K562 (cell line): ENCODE measurements around the gene EXT2. TPM values are rescaled to one million over a fixed set of nuclear protein-coding genes. Genes with fewer than 3 reads are reported as not detected.

Source experiments
- ATAC-seq: fragments of 200-7000 bp; cut with Tn5 transposase; 3 replicates; pipeline ENCODE4 v1.9.1; 2020; ENCODE audit warnings: moderate library complexity
- BruUV-seq: library from RNA; stranded (reverse); fragments of 400-500 nt; replicated peaks from 2 replicates; lab custom pipeline; 2021; lab: Mats Ljungman, UMichigan
- CTCF ChIA-PET: fragments of 300-600 bp; formaldehyde crosslinking; extraction: SDS; loops from one replicate; lab custom pipeline; 2021; ENCODE audit warnings: low intra/inter-chr PET ratio; lab: Yijun Ruan, JAX
- POLR2A ChIA-PET: fragments of 300-600, 350-650 bp; sonication (Branson Sonifier 250); formaldehyde crosslinking; extraction: SDS; loops from one replicate; lab custom pipeline; 2021; ENCODE audit warnings: antibody characterized with exemption, inconsistent platforms; lab: Yijun Ruan, JAX
- DNase-seq, 4 experiments: peaks; one replicate each; pipeline versions ENCODE4 v3.0.0 to v3.0.0-alpha.2; 2011 to 2018; ENCODE audit warnings: low spot score in 3 of 4, mixed read lengths in 3 of 4; ENCODE audit errors: extremely low read depth in 1 of 4
- FAIRE-seq: peaks from 2 replicates; lab custom pipeline; 2011; peaks lifted over from hg19 to GRCh38; lab: Jason Lieb, UNC
- H2AFZ ChIP-seq: 2 replicates; pipeline ENCODE4 v1.6.0; 2011; ENCODE audit warnings: low read depth, low read length, control low read depth, inconsistent platforms
- H3K27ac ChIP-seq: fragments of 200-600 bp; 3 replicates; pipeline ENCODE4 v1.8.0; 2011; ENCODE audit warnings: low read depth, mild to moderate bottlenecking, control low read depth, inconsistent platforms, low read length, moderate library complexity, mixed read lengths; ENCODE audit errors: extremely low read depth
- H3K27me3 ChIP-seq, 2 experiments: fragments of 300-600 bp in 1 of 2; 2 replicates in 1 of 2; 3 replicates in 1 of 2; pipeline versions ENCODE4 v1.6.0 to v1.8.0; 2011; ENCODE audit warnings: inconsistent platforms in 2 of 2, low read length in 2 of 2, mild to moderate bottlenecking in 1 of 2, mixed read lengths in 1 of 2, moderate library complexity in 1 of 2; ENCODE audit not compliant: control insufficient read depth in 2 of 2, insufficient read depth in 2 of 2
- H3K36me3 ChIP-seq: fragments of 300-600 bp; 3 replicates; pipeline ENCODE4 v1.8.0; 2011; ENCODE audit warnings: mild to moderate bottlenecking, low read length, inconsistent platforms; ENCODE audit not compliant: control insufficient read depth, insufficient read depth
- H3K4me1 ChIP-seq, 2 experiments: fragments of 200-600 bp in 1 of 2; replicated peaks in 1 of 2; 2 replicates in 1 of 2; 3 replicates in 1 of 2; pipeline versions ENCODE4 v1.5.1 to v1.8.0; 2011; ENCODE audit warnings: inconsistent platforms in 2 of 2, low read length in 2 of 2, mild to moderate bottlenecking in 1 of 2, mixed read lengths in 1 of 2, moderate library complexity in 1 of 2; ENCODE audit not compliant: control insufficient read depth in 2 of 2, insufficient read depth in 2 of 2
- H3K4me2 ChIP-seq: 2 replicates; pipeline ENCODE4 v1.6.1; 2011; ENCODE audit warnings: low read length, control low read depth, inconsistent platforms, mixed read lengths; ENCODE audit not compliant: insufficient read depth
- H3K4me3 ChIP-seq: fragments of 200-600 bp; sonication (generic), shearing (Covaris generic); 2 replicates; pipeline ENCODE4 v1.5.1; 2016; ENCODE audit warnings: control low read depth, inconsistent platforms
- H3K79me2 ChIP-seq: fragments of 200-600 bp; 3 replicates; pipeline ENCODE4 v1.8.0; 2011; ENCODE audit warnings: low read length, inconsistent platforms; ENCODE audit not compliant: control insufficient read depth, insufficient read depth
- H3K9ac ChIP-seq, 2 experiments: 2 replicates each; pipeline versions ENCODE4 v1.6.0 to v1.6.1; 2011; ENCODE audit warnings: low read depth in 2 of 2, low read length in 2 of 2, control low read depth in 1 of 2, inconsistent platforms in 1 of 2, mild to moderate bottlenecking in 1 of 2, mixed read lengths in 1 of 2; ENCODE audit not compliant: insufficient read depth in 1 of 2
- H3K9me1 ChIP-seq: one replicate; pipeline ENCODE4 v1.6.0; 2011; ENCODE audit warnings: inconsistent platforms, mild to moderate bottlenecking, low read length, moderate library complexity; ENCODE audit not compliant: control insufficient read depth, insufficient read depth
- H3K9me3 ChIP-seq: replicated peaks from 2 replicates; pipeline ENCODE4 v1.5.1; 2011; ENCODE audit warnings: low read depth, low read length, inconsistent platforms; ENCODE audit not compliant: control insufficient read depth, insufficient read depth
- H4K20me1 ChIP-seq: replicated peaks from 2 replicates; pipeline ENCODE4 v1.6.1; 2011; ENCODE audit warnings: low read length, inconsistent platforms, mixed read lengths; ENCODE audit not compliant: control insufficient read depth, insufficient read depth
- COPS2 ChIP-seq: fragments of 450-650 bp; conservative IDR thresholded peaks from 2 replicates; pipeline ENCODE4 v1.6.1; 2016; ENCODE audit warnings: mild to moderate bottlenecking, moderate library complexity
- GMEB1 ChIP-seq: fragments of 250-450 bp; sonication (Bioruptor Pico); IDR thresholded peaks from 2 replicates; pipeline ENCODE4 v1.4.0; 2020; ENCODE audit warnings: mild to moderate bottlenecking
- SMAD2 ChIP-seq: fragments of 150-350 bp; IDR thresholded peaks from 2 replicates; pipeline ENCODE4 v1.6.1; 2014; ENCODE audit warnings: low read depth, mild to moderate bottlenecking, low read length
- SRSF3 ChIP-seq: fragments of 200-400 bp; formaldehyde crosslinking; IDR thresholded peaks from 2 replicates; pipeline ENCODE4 v1.6.1; 2016; ENCODE audit warnings: mild to moderate bottlenecking, low read length, moderate library complexity; ENCODE audit not compliant: insufficient read depth
- TRIM28 ChIP-seq: fragments of 450-650 bp; IDR thresholded peaks from 2 replicates; pipeline ENCODE4 v1.6.1; 2017
- ZNF639 ChIP-seq, 2 experiments: fragments of 200-800 bp in 1 of 2; sonication (Bioruptor generic) in 1 of 2; sonication (generic) in 1 of 2; formaldehyde crosslinking in 1 of 2; IDR thresholded peaks in 1 of 2; conservative IDR thresholded peaks in 1 of 2; 2 replicates each; pipeline versions ENCODE4 v1.5.0 to v1.6.1; 2016 to 2020; ENCODE audit warnings: missing compliant biosample characterization in 1 of 2, missing genetic modification characterization in 1 of 2, missing genetic modification reagents in 1 of 2
- WGBS: fragments of 100-300 bp; shearing (Covaris generic); methylation state at CpG from one replicate; pipeline ENCODE4 v1.1.6; 2016; ENCODE audit warnings: low coverage, mixed read lengths; ENCODE audit not compliant: insufficient coverage; ENCODE audit errors: missing lambda C conversion rate; 5-methylcytosine and 5-hydroxymethylcytosine counted together
- in situ Hi-C: fragments of 300-500 bp; cut with MboI; formaldehyde crosslinking; loops from 4 replicates; pipeline ENCODE4 v1.15.0; 2018; ENCODE audit warnings: inconsistent platforms, mixed read lengths
- intact Hi-C: fragments of 100-400 bp; cut with micrococcal nuclease; formaldehyde crosslinking; loops from 2 replicates; pipeline ENCODE4 v1.14.2; 2022
- polyA plus RNA-seq, 8 experiments: library from polyadenylated mRNA; depleted of rRNA in 4 of 8; stranded (reverse) in 5 of 8; unstranded in 3 of 8; fragments of >200 nt; fragmentation: Nextera tagmentation in 2 of 8; fragmentation: Illumina TruSeq in 1 of 8; extraction: Ambion mirVana in 2 of 8; extraction: Trizol in 1 of 8; gene quantifications; 2 replicates each; pipeline versions ENCODE4 v1.2.1 to v1.2.3, GENCODE V29; 2011 to 2014; ENCODE audit warnings: inconsistent platforms in 1 of 8, missing spikeins in 1 of 8
- total RNA-seq, 7 experiments: library from RNA; depleted of rRNA in 6 of 7; stranded (reverse); fragments of >200 nt in 6 of 7; fragmentation: Illumina TruSeq in 2 of 7; extraction: Trizol in 2 of 7; gene quantifications; 2 replicates each; pipeline versions ENCODE4 v1.2.1 to v1.2.3, GENCODE V29; 2011 to 2021; ENCODE audit warnings: low replicate concordance in 1 of 7
- TF ChIP-seq, protein P1 (sequence below): IDR thresholded peaks from 3 replicates; pipeline ENCODE4 v1.6.1; 2011; ENCODE audit warnings: borderline replicate concordance, mild to moderate bottlenecking, moderate library complexity; ENCODE audit not compliant: insufficient read length; ENCODE audit errors: extremely low read depth

Gene EXT2
- total and polyA plus RNA-seq, 9 of the 15 experiments (the other 6 are each of a cell fraction or from before 2014, with no cell fraction given), result 7.5 to 52.1 (median 38.1) TPM

DNA sequence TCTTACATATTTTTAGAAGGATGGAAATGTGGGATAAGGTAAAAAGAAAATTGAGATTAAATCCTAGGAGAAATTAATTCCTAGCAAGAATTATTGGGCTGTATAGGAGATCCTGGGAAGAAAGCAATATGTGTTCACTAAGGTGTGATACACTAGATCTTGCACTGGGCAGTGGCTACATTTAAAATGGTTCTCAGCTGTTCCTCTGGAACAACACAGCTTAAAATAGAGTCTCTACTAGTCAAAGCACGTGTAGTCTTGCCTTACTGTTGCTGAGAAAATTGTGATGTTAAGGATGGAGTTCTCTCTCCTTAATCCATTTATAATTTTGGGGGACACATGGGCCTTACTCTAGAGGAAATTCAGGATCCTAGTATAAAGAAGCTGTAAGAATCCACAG is 54.9 kb downstream of the EXT2 start:
- DNase-seq (no peak), FAIRE-seq (no peak), ATAC-seq (no peak)
- H3K36me3 ChIP-seq, result peaks cover 16% of the 10 kb centered on the region; the same call in 1 of the 3 replicates
- 67% methylated on average over 1 of the region's 1 CpG for WGBS
- intact Hi-C loops, result no loop called here
- H3K9me3 ChIP-seq, result no peaks in the 10 kb centered on the region
- no peak overlapping the region for H3K4me2 ChIP-seq
- no peak for TF ChIP-seq GMEB1 (CRISPR knock-in tag)
- no peak for TF ChIP-seq SMAD2
- TF ChIP-seq COPS2, result no peak
- TF ChIP-seq SRSF3, result no peak
- no peak for TF ChIP-seq ZNF639 (CRISPR knock-in tag; conservative IDR thresholded peaks at IDR 0.05 in 1 of 2, IDR thresholded peaks at IDR 0.05 in 1 of 2)
- no peak for TF ChIP-seq TRIM28
- TF ChIP-seq, protein P1, sequence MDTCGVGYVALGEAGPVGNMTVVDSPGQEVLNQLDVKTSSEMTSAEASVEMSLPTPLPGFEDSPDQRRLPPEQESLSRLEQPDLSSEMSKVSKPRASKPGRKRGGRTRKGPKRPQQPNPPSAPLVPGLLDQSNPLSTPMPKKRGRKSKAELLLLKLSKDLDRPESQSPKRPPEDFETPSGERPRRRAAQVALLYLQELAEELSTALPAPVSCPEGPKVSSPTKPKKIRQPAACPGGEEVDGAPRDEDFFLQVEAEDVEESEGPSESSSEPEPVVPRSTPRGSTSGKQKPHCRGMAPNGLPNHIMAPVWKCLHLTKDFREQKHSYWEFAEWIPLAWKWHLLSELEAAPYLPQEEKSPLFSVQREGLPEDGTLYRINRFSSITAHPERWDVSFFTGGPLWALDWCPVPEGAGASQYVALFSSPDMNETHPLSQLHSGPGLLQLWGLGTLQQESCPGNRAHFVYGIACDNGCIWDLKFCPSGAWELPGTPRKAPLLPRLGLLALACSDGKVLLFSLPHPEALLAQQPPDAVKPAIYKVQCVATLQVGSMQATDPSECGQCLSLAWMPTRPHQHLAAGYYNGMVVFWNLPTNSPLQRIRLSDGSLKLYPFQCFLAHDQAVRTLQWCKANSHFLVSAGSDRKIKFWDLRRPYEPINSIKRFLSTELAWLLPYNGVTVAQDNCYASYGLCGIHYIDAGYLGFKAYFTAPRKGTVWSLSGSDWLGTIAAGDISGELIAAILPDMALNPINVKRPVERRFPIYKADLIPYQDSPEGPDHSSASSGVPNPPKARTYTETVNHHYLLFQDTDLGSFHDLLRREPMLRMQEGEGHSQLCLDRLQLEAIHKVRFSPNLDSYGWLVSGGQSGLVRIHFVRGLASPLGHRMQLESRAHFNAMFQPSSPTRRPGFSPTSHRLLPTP, result no peak
- no peaks in the 10 kb centered on the region for H3K9me1 ChIP-seq
- CTCF ChIA-PET, result no interaction called here
- no peaks in the 10 kb centered on the region for H3K79me2 ChIP-seq
- no peaks in the 10 kb centered on the region for H3K4me1 ChIP-seq
- BruUV-seq, result no TSS peak
- no peak overlapping the region for H3K9ac ChIP-seq
- H3K4me3 ChIP-seq, result no peak overlapping the region
- H3K27me3 ChIP-seq, result no peaks in the 10 kb centered on the region
- no peaks in the 10 kb centered on the region for H4K20me1 ChIP-seq
- H3K27ac ChIP-seq, result no peak overlapping the region
- POLR2A ChIA-PET, result interaction anchor here (0.6 kb wide), 1 partner anchor 23 kb away, joined by 3 read pairs; no protein-coding TSS in a partner anchor
- in situ Hi-C loops, result no loop called here
- no peak overlapping the region for H2AFZ ChIP-seq
